HEK293T (cell line): ENCODE results near the gene SAFB2.

Experiments
- BHLHE40 ChIP-seq: fragments of 450-650 bp; IDR thresholded peaks from 2 replicates; pipeline ENCODE4 v1.6.1; 2016; ENCODE audit warnings: mild to moderate bottlenecking, moderate library complexity, borderline replicate concordance
- ELF4 ChIP-seq: fragments of 450-650 bp; IDR thresholded peaks from 2 replicates; pipeline ENCODE4 v1.6.1; 2017; ENCODE audit warnings: antibody characterized with exemption
- FOXA1 ChIP-seq: fragments of 450-650 bp; IDR thresholded peaks from 2 replicates; pipeline ENCODE4 v1.6.1; 2016; ENCODE audit warnings: mild to moderate bottlenecking
- FOXM1 ChIP-seq: fragments of 450-650 bp; IDR thresholded peaks from 2 replicates; pipeline ENCODE4 v1.6.1; 2017; ENCODE audit warnings: mild to moderate bottlenecking, borderline replicate concordance
- HDGF ChIP-seq: fragments of 450-650 bp; IDR thresholded peaks from 2 replicates; pipeline ENCODE4 v1.6.1; 2017; ENCODE audit warnings: antibody characterized with exemption, borderline replicate concordance
- L3MBTL2 ChIP-seq: fragments of 450-650 bp; conservative IDR thresholded peaks from 2 replicates; pipeline ENCODE4 v1.6.1; 2016; ENCODE audit warnings: mild to moderate bottlenecking
- SP1 ChIP-seq: fragments of 450-650 bp; IDR thresholded peaks from 2 replicates; pipeline ENCODE4 v1.6.1; 2017
- SUZ12 ChIP-seq: fragments of 450-650 bp; IDR thresholded peaks from 2 replicates; pipeline ENCODE4 v1.6.1; 2016; ENCODE audit warnings: mild to moderate bottlenecking
- TARDBP ChIP-seq: fragments of 450-650 bp; IDR thresholded peaks from 2 replicates; pipeline ENCODE4 v1.6.1; 2016

- no peak for TF ChIP-seq SP1
- no peak for TF ChIP-seq TARDBP
- no peak for TF ChIP-seq SUZ12
- TF ChIP-seq ELF4, result no peak
- no peak for TF ChIP-seq FOXA1
- TF ChIP-seq HDGF, result no peak
- no peak for TF ChIP-seq BHLHE40
- TF ChIP-seq L3MBTL2, result no peak
- no peak for TF ChIP-seq FOXM1
Measured at GRCh38 chr19:5624741-5625278, 2.2 kb upstream of the SAFB2 start.
